Head of caudate nucleus (tissue), 42 donors: Measurements from ENCODE around the gene SYT3.
"Not testable (repeated sequence)": the region's sequence is repeated elsewhere in the genome, so short reads cannot be mapped to it uniquely, and the experiment has no call there.

Experiments
- DNase-seq, 42 donors: peaks; one replicate each; pipeline versions ENCODE4 v3.0.0 to v3.0.0-alpha.2; 2020 to 2021; ENCODE audit warnings: mixed read lengths in 7 of 42
- intact Hi-C: fragments of 100-400 bp; cut with DNase I; formaldehyde crosslinking; loops from one replicate; pipeline ENCODE4 v1.15.0; 2022

SYT3 gene

GRCh38 chr19:50612504-50613404 lies 26.9 kb downstream of the SYT3 start:
- intact Hi-C loops, DNase-seq: not testable (repeated sequence)

GRCh38 chr19:50607874-50608785 lies 31.6 kb downstream of the SYT3 start:
- intact Hi-C loops: loop anchor here (5.0 kb wide), 1 partner anchor 179 kb away; no protein-coding TSS in a partner anchor
- DNase-seq: peak; percentile 93 to 100 (median 99)

GRCh38 chr19:50607388-50607787 lies 32.3 kb downstream of the SYT3 start:
- no peak for DNase-seq
- intact Hi-C loops: loop anchor here (5.0 kb wide), 1 partner anchor 180 kb away; no protein-coding TSS in a partner anchor

- intact Hi-C loops: loop anchor here (5.0 kb wide), 1 partner anchor 181 kb away; no protein-coding TSS in a partner anchor
- DNase-seq: peak in 15 of 42 donors; percentile 7 to 60 (median 25)
Observed at GRCh38 chr19:50606059-50606836, 33.4 kb downstream of the SYT3 start.

- intact Hi-C loops: loop anchor here (5.0 kb wide), 1 partner anchor 183 kb away; no protein-coding TSS in a partner anchor
- peak in 1 of 42 donors; percentile 71 for DNase-seq
Observed at GRCh38 chr19:50604264-50605073, 35.2 kb downstream of the SYT3 start.

- intact Hi-C loops: no loop called here
- DNase-seq: no peak
Observed at GRCh38 chr19:50602935-50603334, 36.7 kb downstream of the SYT3 start.

GRCh38 chr19:50602496-50602895 lies 37.2 kb downstream of the SYT3 start:
- DNase-seq: no peak
- intact Hi-C loops: no loop called here

- intact Hi-C loops: no loop called here
Observed at GRCh38 chr19:50602089-50602422, 37.6 kb downstream of the SYT3 start.

GRCh38 chr19:50601407-50602088 lies 38.1 kb downstream of the SYT3 start:
- intact Hi-C loops: no loop called here
- no peak for DNase-seq

More at GRCh38 chr19:50602089-50602422, 37.6 kb downstream of the SYT3 start:
- DNase-seq: no peak

GRCh38 chr19:50599427-50599826 lies 40.3 kb downstream of the SYT3 start:
- DNase-seq: no peak
- intact Hi-C loops: no loop called here

GRCh38 chr19:50590191-50590590 lies 49.5 kb downstream of the SYT3 start:
- intact Hi-C loops: no loop called here
- no peak for DNase-seq

- DNase-seq, intact Hi-C loops: not testable (repeated sequence)
Observed at GRCh38 chr19:50581795-50582660, 57.7 kb downstream of the SYT3 start.

GRCh38 chr19:50580970-50581634 lies 58.6 kb downstream of the SYT3 start:
- DNase-seq: no peak
- intact Hi-C loops: no loop called here

- intact Hi-C loops: no loop called here
- no peak for DNase-seq
Observed at GRCh38 chr19:50580240-50580639, 59.4 kb downstream of the SYT3 start.

- DNase-seq, intact Hi-C loops: not testable (repeated sequence)
Observed at GRCh38 chr19:50576769-50577168, 62.9 kb downstream of the SYT3 start.
